GM19397 (cell line): ENCODE data around the gene ACO2.

Experiments used
- ATAC-seq: cut with Tn5 transposase; IDR thresholded peaks from one replicate; pipeline ENCODE4 v1.9.1; 2021; ENCODE audit warnings: mild to moderate bottlenecking, moderate library complexity; ENCODE audit not compliant: unreplicated experiment

Gene ACO2

GRCh38 chr22:41522813-41523212, 53.9 kb downstream of the ACO2 start:
- no peak for ATAC-seq

- ATAC-seq: no peak
These were observed 54.7 kb downstream of the ACO2 start for GRCh38 chr22:41523464-41524221.

GRCh38 chr22:41524251-41524661, 55.3 kb downstream of the ACO2 start:
- ATAC-seq: no peak

- ATAC-seq: no peak
These were observed 56.0 kb downstream of the ACO2 start for GRCh38 chr22:41524809-41525449.

DNA sequence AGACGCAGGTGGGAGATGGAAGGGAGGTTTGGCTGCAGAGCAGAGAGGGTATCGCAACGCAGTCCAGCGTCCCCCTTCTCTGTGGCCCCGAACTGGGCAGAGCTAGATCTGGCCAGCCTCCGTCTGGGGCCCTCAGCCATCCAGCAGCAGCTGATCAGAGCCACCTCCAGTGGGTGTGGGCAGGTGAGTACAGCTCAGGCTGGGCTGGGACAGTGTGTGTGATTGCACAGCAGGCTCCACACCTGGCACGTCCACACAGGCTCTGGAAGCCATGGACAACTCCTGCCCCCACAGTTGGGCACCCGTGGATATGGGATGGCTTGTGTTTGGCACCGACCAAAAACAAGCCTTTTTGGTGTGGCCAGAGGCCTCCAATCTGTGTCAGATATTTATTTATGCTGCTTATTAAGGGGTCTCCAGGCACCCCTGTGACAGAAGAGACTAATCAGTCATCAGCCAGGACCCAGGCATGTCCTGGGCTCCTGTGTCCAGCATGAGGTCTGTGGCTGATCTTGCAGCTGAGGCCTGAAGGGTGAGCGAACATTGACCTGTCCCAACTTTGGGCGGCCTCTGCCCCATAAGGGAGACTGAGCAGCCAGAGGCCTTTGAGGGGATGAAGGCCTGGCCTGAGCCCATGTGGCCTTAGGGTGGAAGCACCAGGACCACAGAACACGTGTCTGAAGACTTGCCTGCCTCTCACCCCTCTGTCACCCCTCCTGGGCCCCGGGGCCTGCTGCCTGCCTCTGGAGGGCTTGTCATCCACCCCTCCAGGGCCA, 56.7 kb downstream of the ACO2 start:
- ATAC-seq: no peak

- no peak for ATAC-seq
These were observed 57.4 kb downstream of the ACO2 start for GRCh38 chr22:41526226-41526829.

GRCh38 chr22:41526830-41527799, 58.2 kb downstream of the ACO2 start:
- no peak for ATAC-seq

GRCh38 chr22:41528132-41528766, 59.3 kb downstream of the ACO2 start:
- ATAC-seq: no peak

DNA sequence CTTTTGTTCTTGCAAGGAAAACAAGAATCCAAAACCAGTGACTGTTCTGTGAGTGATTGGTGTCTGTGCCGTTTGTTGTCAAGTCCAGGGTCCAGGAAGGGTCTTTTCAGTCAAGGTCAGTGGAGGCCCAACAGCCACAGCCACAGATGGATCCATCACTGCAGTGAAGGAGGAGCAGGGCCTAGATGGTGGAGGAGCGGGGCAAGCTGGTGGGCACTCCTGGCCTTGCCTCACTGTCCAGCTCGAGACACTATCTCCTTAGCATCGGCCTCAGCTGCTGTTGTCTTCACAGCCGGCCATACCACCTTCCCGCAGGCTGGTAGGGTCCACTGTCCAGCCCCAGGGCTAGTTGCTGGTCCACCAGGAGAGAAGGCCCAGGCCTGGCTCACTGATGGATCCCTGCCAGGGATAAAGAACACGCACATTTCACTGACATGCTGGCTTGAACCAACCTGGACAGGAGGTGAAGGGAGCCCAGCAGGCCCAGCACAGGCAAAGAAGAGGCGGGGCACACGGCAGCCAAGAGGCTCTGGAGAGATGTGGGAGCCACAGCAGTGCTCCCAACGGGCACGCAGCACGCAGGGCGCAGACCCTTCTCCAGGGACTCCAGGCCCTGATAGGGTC, 60.1 kb downstream of the ACO2 start:
- no peak for ATAC-seq

- ATAC-seq: no peak
These were observed 62.2 kb downstream of the ACO2 start for GRCh38 chr22:41530890-41531714.

GRCh38 chr22:41531715-41532477, 63.0 kb downstream of the ACO2 start:
- ATAC-seq: no peak

DNA sequence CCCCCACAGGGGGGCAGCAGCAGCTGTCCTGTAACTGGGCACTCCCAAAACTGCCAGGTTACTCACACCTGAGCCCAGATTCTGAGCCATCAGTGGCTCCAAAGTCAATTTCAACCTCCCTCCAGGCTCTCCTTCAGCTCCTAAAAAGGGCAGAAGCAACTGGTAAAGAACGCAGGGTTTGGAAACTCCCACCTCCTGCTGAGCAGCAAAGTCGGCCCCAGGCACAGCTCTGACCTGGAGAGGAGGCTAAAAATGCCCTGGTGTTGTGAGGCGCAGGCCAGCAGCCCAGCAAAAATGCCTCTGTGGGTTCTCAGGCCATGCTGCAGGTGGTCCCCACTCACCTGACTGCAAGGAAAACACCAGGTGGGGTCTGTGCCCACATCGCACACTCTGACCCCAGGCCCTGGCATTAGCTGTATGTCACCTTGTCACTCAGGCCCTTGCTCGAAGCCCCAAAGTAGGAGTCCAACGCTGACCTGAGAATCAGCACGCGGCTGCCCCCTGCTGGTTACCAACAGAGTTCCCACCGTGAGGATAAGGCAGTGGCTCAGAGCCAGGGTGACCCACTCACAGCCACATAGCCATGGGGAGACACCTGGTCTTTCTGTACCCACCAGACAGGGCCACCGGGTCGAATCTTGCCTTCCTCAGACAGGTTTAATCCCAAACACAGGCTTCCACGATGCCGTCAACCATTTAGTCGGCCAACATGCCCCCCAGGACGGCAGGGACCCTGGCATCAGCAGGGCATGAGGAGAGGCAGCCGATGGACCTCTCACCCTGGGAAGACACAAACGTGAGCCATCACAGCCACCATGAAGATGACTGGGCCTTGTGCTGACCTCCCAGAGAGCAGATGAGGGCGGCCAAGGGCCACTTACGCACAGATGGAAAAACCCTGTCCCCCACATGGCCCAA, 64.2 kb downstream of the ACO2 start:
- no peak for ATAC-seq

GRCh38 chr22:41534219-41534618, 65.3 kb downstream of the ACO2 start:
- ATAC-seq: no peak

DNA sequence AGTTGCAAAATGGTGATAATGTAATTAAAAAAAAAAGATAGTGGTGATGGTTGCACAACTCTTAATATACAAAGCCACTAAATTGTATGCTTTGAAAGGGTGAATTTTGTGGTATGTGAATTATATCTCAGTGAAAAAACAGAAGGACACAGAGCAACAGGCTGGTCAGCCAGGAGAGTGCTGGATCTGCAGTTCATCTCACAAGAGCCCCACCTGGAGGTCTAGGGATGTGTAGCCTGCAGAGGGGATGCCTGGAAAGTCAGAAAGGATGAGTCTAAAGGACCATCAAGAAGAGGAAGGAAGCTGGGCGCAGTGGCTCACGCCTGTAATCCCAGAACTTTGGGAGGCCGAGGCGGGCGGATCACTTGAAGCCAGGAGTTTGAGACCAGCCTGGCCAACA, 66.3 kb downstream of the ACO2 start:
- no peak for ATAC-seq

DNA sequence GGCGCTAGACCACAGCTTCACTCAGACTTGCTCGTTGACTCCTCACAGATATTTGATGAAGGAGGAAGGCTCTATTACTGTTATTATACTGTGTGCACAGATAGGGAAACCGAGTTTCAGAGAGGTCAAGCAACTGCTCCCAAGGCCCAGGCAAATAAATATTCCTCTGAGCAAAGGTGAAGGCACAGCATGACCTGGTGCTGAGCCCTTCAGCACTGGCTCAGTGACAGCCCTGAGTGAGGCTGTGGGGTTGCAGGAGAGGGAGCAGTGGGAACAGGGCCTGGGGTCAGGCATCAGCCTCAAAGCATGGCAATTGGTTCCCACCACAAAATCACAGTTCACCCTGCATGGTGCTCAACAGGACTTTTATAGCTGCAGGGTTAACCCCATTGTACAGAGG, 68.3 kb downstream of the ACO2 start:
- ATAC-seq: no peak

- no peak for ATAC-seq
These were observed 69.7 kb downstream of the ACO2 start for GRCh38 chr22:41538583-41538982.
